EL (cell line): Measurements from ENCODE around the gene DCC.

ENCODE experiments used
- DNase-seq: peaks from one replicate; pipeline ENCODE4 v3.0.0-alpha.2; 2016

The DCC gene

GRCh38 chr18:52610451-52611115 is 270.6 kb downstream of the DCC start:
- no peak for DNase-seq

- DNase-seq, result no peak
Observed at GRCh38 chr18:52612406-52612805, 272.4 kb downstream of the DCC start.

- DNase-seq, result no peak
Observed at GRCh38 chr18:52615321-52615720, 275.3 kb downstream of the DCC start.

- no peak for DNase-seq
Observed at GRCh38 chr18:52615943-52616342, 275.9 kb downstream of the DCC start.

- no peak for DNase-seq
Observed at GRCh38 chr18:52617931-52618330, 277.9 kb downstream of the DCC start.

- no peak for DNase-seq
Observed at GRCh38 chr18:52620926-52621439, 281.0 kb downstream of the DCC start.

- no peak for DNase-seq
Observed at GRCh38 chr18:52624702-52625101, 284.7 kb downstream of the DCC start.

- DNase-seq, result no peak
Observed at GRCh38 chr18:52636536-52636935, 296.5 kb downstream of the DCC start.

- no peak for DNase-seq
Observed at GRCh38 chr18:52648201-52648600, 308.2 kb downstream of the DCC start.

GRCh38 chr18:52652391-52652790 is 312.4 kb downstream of the DCC start:
- no peak for DNase-seq

- DNase-seq, result no peak
Observed at GRCh38 chr18:52657043-52657805, 317.2 kb downstream of the DCC start.

- no peak for DNase-seq
Observed at GRCh38 chr18:52667463-52668065, 327.6 kb downstream of the DCC start.

- no peak for DNase-seq
Observed at GRCh38 chr18:52670896-52671295, 330.9 kb downstream of the DCC start.

- DNase-seq, result no peak
Observed at GRCh38 chr18:52678034-52678433, 338.0 kb downstream of the DCC start.

- no peak for DNase-seq
Observed at GRCh38 chr18:52678551-52678950, 338.6 kb downstream of the DCC start.

- no peak for DNase-seq
Observed at GRCh38 chr18:52679354-52679753, 339.4 kb downstream of the DCC start.

GRCh38 chr18:52682260-52682659 is 342.3 kb downstream of the DCC start:
- DNase-seq, result no peak

- no peak for DNase-seq
Observed at GRCh38 chr18:52685316-52685715, 345.3 kb downstream of the DCC start.

GRCh38 chr18:52691841-52692240 is 351.8 kb downstream of the DCC start:
- no peak for DNase-seq

- DNase-seq, result no peak
Observed at GRCh38 chr18:52694804-52695203, 354.8 kb downstream of the DCC start.

GRCh38 chr18:52700116-52700515 is 360.1 kb downstream of the DCC start:
- no peak for DNase-seq

GRCh38 chr18:52700816-52701215 is 360.8 kb downstream of the DCC start:
- no peak for DNase-seq

- no peak for DNase-seq
Observed at GRCh38 chr18:52701219-52701935, 361.4 kb downstream of the DCC start.
